OCI-LY1 (cell line): ENCODE data around the gene MAGI2.

Source experiments
- CTCF ChIP-seq: fragments of 200-600 bp; sonication (generic), shearing (Covaris generic); IDR thresholded peaks from 2 replicates; pipeline ENCODE4 v1.5.1; 2017; ENCODE audit warnings: mild to moderate bottlenecking, antibody characterized with exemption, low read length, moderate library complexity, mixed read lengths
- EZH2 ChIP-seq: fragments of 200-600 bp; sonication (generic), shearing (Covaris generic); IDR thresholded peaks from 2 replicates; pipeline ENCODE4 v1.8.0; 2017; ENCODE audit warnings: borderline replicate concordance, mixed run types, mild to moderate bottlenecking, antibody characterized with exemption, low read length, moderate library complexity, mixed read lengths

GRCh38 chr7:79341902-79342301 lies 111.6 kb downstream of the MAGI2 start:
- TF ChIP-seq CTCF = no peak
- TF ChIP-seq EZH2 = no peak
